H9 (cell line): ENCODE results near the gene TCFL5. TPM values are rescaled to one million over a fixed set of nuclear protein-coding genes. Genes with fewer than 3 reads are reported as not detected.

Source experiments
- DNase-seq: peaks from one replicate; pipeline ENCODE4 v3.0.0-alpha.2; 2017
- H2AFZ ChIP-seq: one replicate; pipeline ENCODE4 v1.6.1; 2013; ENCODE audit warnings: mild to moderate bottlenecking, low read length, control low read depth, moderate library complexity
- H2AK5ac ChIP-seq: 2 replicates; pipeline ENCODE4 v1.6.1; 2013; ENCODE audit warnings: low read length, control low read depth, mixed read lengths; ENCODE audit not compliant: insufficient read length
- H2BK120ac ChIP-seq: one replicate; pipeline ENCODE4 v1.6.1; 2013; ENCODE audit warnings: low read depth, mild to moderate bottlenecking, low read length, control low read depth, inconsistent platforms; ENCODE audit not compliant: poor library complexity, severe bottlenecking
- H2BK12ac ChIP-seq: 2 replicates; pipeline ENCODE4 v1.6.1; 2013; ENCODE audit warnings: low read length, control low read depth, mixed read lengths, low read depth; ENCODE audit not compliant: insufficient read length
- H2BK15ac ChIP-seq: 2 replicates; pipeline ENCODE4 v1.6.1; 2013; ENCODE audit warnings: low read depth, low read length, control low read depth
- H2BK20ac ChIP-seq: one replicate; pipeline ENCODE4 v1.6.1; 2013; ENCODE audit warnings: low read depth, mild to moderate bottlenecking, low read length, control low read depth, inconsistent platforms; ENCODE audit not compliant: poor library complexity, severe bottlenecking
- H2BK5ac ChIP-seq: 2 replicates; pipeline ENCODE4 v1.6.1; 2013; ENCODE audit warnings: low read length, control low read depth, mixed read lengths; ENCODE audit not compliant: insufficient read length
- H3K14ac ChIP-seq: 2 replicates; pipeline ENCODE4 v1.6.1; 2013; ENCODE audit warnings: low read length, control low read depth; ENCODE audit not compliant: insufficient read depth
- H3K18ac ChIP-seq: 2 replicates; pipeline ENCODE4 v1.6.1; 2013; ENCODE audit warnings: low read depth, mild to moderate bottlenecking, mixed read lengths, low read length, control low read depth; ENCODE audit not compliant: insufficient read length
- H3K23ac ChIP-seq: 2 replicates; pipeline ENCODE4 v1.6.1; 2013; ENCODE audit warnings: low read length, control low read depth, mixed read lengths, low read depth; ENCODE audit not compliant: insufficient read length
- H3K23me2 ChIP-seq: 2 replicates; pipeline ENCODE4 v1.6.1; 2013; ENCODE audit warnings: low read depth, mild to moderate bottlenecking, mixed read lengths, low read length, control low read depth; ENCODE audit not compliant: insufficient read length, poor library complexity, severe bottlenecking
- H3K27ac ChIP-seq: 2 replicates; pipeline ENCODE4 v1.5.1; 2013; ENCODE audit warnings: low read length, control low read depth, mixed read lengths, low read depth; ENCODE audit not compliant: insufficient read length
- H3K27me3 ChIP-seq: 2 replicates; pipeline ENCODE4 v1.6.1; 2013; ENCODE audit warnings: low read length, control low read depth, inconsistent platforms; ENCODE audit not compliant: insufficient read depth
- H3K4ac ChIP-seq: 2 replicates; pipeline ENCODE4 v1.6.1; 2013; ENCODE audit warnings: low read depth, mild to moderate bottlenecking, control low read depth, inconsistent platforms, low read length, moderate library complexity
- H3K4me1 ChIP-seq: 2 replicates; pipeline ENCODE4 v1.6.1; 2013; ENCODE audit warnings: low read length, control low read depth, inconsistent platforms; ENCODE audit not compliant: insufficient read depth
- H3K4me2 ChIP-seq: 2 replicates; pipeline ENCODE4 v1.6.1; 2013; ENCODE audit warnings: low read length, control low read depth, mixed read lengths; ENCODE audit not compliant: insufficient read length, insufficient read depth
- H3K56ac ChIP-seq: 2 replicates; pipeline ENCODE4 v1.6.1; 2013; ENCODE audit warnings: low read depth, mild to moderate bottlenecking, mixed read lengths, low read length, control low read depth; ENCODE audit not compliant: insufficient read length
- H3K79me1 ChIP-seq: 2 replicates; pipeline ENCODE4 v1.6.1; 2013; ENCODE audit warnings: low read depth, mild to moderate bottlenecking, moderate library complexity, low read length, control low read depth, inconsistent platforms; ENCODE audit not compliant: insufficient read depth, poor library complexity, severe bottlenecking
- H3K79me2 ChIP-seq: 2 replicates; pipeline ENCODE4 v1.6.1; 2013; ENCODE audit warnings: low read length, control low read depth, inconsistent platforms; ENCODE audit not compliant: insufficient read depth
- H3K9ac ChIP-seq: 2 replicates; pipeline ENCODE4 v1.6.1; 2013; ENCODE audit warnings: low read length, control low read depth, mixed read lengths; ENCODE audit not compliant: insufficient read length; ENCODE audit errors: extremely low read depth
- H3K9me3 ChIP-seq: one replicate; pipeline ENCODE4 v1.6.1; 2013; ENCODE audit warnings: low read depth, low read length, inconsistent platforms; ENCODE audit not compliant: control insufficient read depth
- H3T11ph ChIP-seq: one replicate; pipeline ENCODE4 v1.6.1; 2013; ENCODE audit warnings: mild to moderate bottlenecking, low read length, control low read depth, inconsistent platforms
- H4K20me1 ChIP-seq: one replicate; pipeline ENCODE4 v1.6.1; 2013; ENCODE audit not compliant: control insufficient read depth, insufficient read length, insufficient read depth
- H4K5ac ChIP-seq: 2 replicates; pipeline ENCODE4 v1.6.1; 2013; ENCODE audit warnings: low read depth, mild to moderate bottlenecking, mixed read lengths, low read length, control low read depth; ENCODE audit not compliant: insufficient read length
- H4K8ac ChIP-seq: replicated peaks from 2 replicates; pipeline ENCODE4 v1.6.1; 2013; ENCODE audit warnings: low read length, control low read depth, mixed read lengths, low read depth; ENCODE audit not compliant: insufficient read length
- H4K91ac ChIP-seq: 2 replicates; pipeline ENCODE4 v1.6.1; 2013; ENCODE audit warnings: low read depth, mild to moderate bottlenecking, moderate library complexity, mixed read lengths, low read length, control low read depth; ENCODE audit not compliant: insufficient read length
- H3K27ac Mint-ChIP-seq, 3 experiments: 2 replicates in 2 of 3; 3 replicates in 1 of 3; pipeline ENCODE4 v1.8.0; 2020 to 2021; ENCODE audit warnings: mixed read lengths in 3 of 3, mild to moderate bottlenecking in 1 of 3, moderate library complexity in 1 of 3
- H3K27me3 Mint-ChIP-seq: 2 replicates; pipeline ENCODE4 v1.8.0; 2021; ENCODE audit warnings: low read depth, mild to moderate bottlenecking, moderate library complexity, mixed read lengths
- H3K36me3 Mint-ChIP-seq, 3 experiments: 2 replicates in 2 of 3; 3 replicates in 1 of 3; pipeline ENCODE4 v1.8.0; 2020 to 2021; ENCODE audit warnings: low read depth in 3 of 3, mixed read lengths in 3 of 3; ENCODE audit not compliant: insufficient read depth in 1 of 3
- H3K4me1 Mint-ChIP-seq, 2 experiments: 2 replicates each; pipeline ENCODE4 v1.8.0; 2020; ENCODE audit warnings: mixed read lengths in 2 of 2
- H3K4me3 Mint-ChIP-seq, 2 experiments: 2 replicates in 1 of 2; 3 replicates in 1 of 2; pipeline ENCODE4 v1.8.0; 2020 to 2021; ENCODE audit warnings: mild to moderate bottlenecking in 2 of 2, mixed read lengths in 2 of 2, moderate library complexity in 1 of 2
- H3K9me3 Mint-ChIP-seq, 2 experiments: 2 replicates in 1 of 2; 3 replicates in 1 of 2; pipeline ENCODE4 v1.8.0; 2020; ENCODE audit warnings: mild to moderate bottlenecking in 2 of 2, mixed read lengths in 2 of 2, moderate library complexity in 1 of 2
- WGBS: extraction: QIAGEN DNeasy Blood & Tissue Kit; methylation state at CpG from one replicate; pipeline ENCODE4 v1.1.7; 2013; ENCODE audit warnings: missing lambda C conversion rate, low lambda C conversion rate, mixed read lengths; ENCODE audit not compliant: insufficient read length; ENCODE audit errors: extremely low coverage; 5-methylcytosine and 5-hydroxymethylcytosine counted together
- total RNA-seq: library from RNA; stranded (reverse); gene quantifications from 2 replicates; pipeline ENCODE4 v1.2.1, GENCODE V29; 2021
- TF ChIP-seq, protein P1 (sequence below): fragments of 200-600 bp; sonication (generic); conservative IDR thresholded peaks from 3 replicates; pipeline ENCODE4 v1.8.0; 2021; ENCODE audit warnings: antibody characterized with exemption, mild to moderate bottlenecking

TCFL5 gene
- total RNA-seq, 1 experiment from 2014 or later, result 16.4 TPM

DNA sequence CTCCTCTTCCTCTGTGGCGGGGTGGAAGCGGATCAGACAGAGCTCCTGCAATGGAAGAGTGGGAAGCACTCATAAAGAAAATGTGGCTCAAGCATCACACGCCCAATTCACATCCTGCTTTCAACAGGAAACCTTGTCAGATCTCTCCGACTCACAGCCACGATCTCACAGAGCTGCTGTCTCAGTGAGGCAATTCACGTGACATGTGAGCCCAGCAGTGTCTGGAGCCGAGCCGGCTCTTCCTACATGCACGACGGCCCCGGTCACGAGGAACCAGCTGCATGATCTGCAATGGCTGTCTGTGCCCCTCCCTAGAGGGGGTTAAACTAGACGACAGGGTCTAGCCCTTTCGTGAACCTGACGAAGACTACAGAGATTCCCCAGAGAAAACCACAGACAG, 29.5 kb upstream of the TCFL5 start:
- H2BK120ac ChIP-seq, result no peak overlapping the region
- H2BK15ac ChIP-seq, result no peak overlapping the region
- no peak overlapping the region for H2BK12ac ChIP-seq
- H3K4me3 Mint-ChIP-seq, result no peak overlapping the region
- H3K18ac ChIP-seq, result no peak overlapping the region
- H3K4me1 ChIP-seq, result no peaks in the 10 kb centered on the region
- no peaks in the 10 kb centered on the region for H3K9me3 Mint-ChIP-seq
- H3K79me2 ChIP-seq, result no peaks in the 10 kb centered on the region
- no peak overlapping the region for H2AFZ ChIP-seq
- TF ChIP-seq, protein P1, sequence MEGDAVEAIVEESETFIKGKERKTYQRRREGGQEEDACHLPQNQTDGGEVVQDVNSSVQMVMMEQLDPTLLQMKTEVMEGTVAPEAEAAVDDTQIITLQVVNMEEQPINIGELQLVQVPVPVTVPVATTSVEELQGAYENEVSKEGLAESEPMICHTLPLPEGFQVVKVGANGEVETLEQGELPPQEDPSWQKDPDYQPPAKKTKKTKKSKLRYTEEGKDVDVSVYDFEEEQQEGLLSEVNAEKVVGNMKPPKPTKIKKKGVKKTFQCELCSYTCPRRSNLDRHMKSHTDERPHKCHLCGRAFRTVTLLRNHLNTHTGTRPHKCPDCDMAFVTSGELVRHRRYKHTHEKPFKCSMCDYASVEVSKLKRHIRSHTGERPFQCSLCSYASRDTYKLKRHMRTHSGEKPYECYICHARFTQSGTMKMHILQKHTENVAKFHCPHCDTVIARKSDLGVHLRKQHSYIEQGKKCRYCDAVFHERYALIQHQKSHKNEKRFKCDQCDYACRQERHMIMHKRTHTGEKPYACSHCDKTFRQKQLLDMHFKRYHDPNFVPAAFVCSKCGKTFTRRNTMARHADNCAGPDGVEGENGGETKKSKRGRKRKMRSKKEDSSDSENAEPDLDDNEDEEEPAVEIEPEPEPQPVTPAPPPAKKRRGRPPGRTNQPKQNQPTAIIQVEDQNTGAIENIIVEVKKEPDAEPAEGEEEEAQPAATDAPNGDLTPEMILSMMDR, result no peak
- H3K4ac ChIP-seq, result no peak overlapping the region
- no peaks in the 10 kb centered on the region for H3K23me2 ChIP-seq
- H4K5ac ChIP-seq, result no peak overlapping the region
- H3K23ac ChIP-seq, result no peak overlapping the region
- no peak overlapping the region for H2AK5ac ChIP-seq
- no peaks in the 10 kb centered on the region for H3K27me3 ChIP-seq
- H3K4me2 ChIP-seq, result no peak overlapping the region
- no peaks in the 10 kb centered on the region for H4K20me1 ChIP-seq
- H2BK20ac ChIP-seq, result no peak overlapping the region
- no peak overlapping the region for H4K91ac ChIP-seq
- H3K56ac ChIP-seq, result no peak overlapping the region
- H2BK5ac ChIP-seq, result no peak overlapping the region
- H3K36me3 Mint-ChIP-seq, result peaks cover 70 to 99% (median 73%) of the 10 kb centered on the region in 3 experiments
- H3K9ac ChIP-seq, result no peak overlapping the region
- no peaks in the 10 kb centered on the region for H3K9me3 ChIP-seq
- H3K27ac Mint-ChIP-seq, result no peak overlapping the region
- no peaks in the 10 kb centered on the region for H3K79me1 ChIP-seq
- H3K4me1 Mint-ChIP-seq, result peaks cover 7 to 9% of the 10 kb centered on the region in 2 experiments; a peak in 3 of 4 replicates
- H3T11ph ChIP-seq, result no peak overlapping the region
- WGBS, result no CpG with 5 or more reads among the region's 15 CpGs
- H3K14ac ChIP-seq, result no peak overlapping the region
- no peak overlapping the region for H4K8ac ChIP-seq
- no peak overlapping the region for H3K27ac ChIP-seq
- DNase-seq, result no peak
- H3K27me3 Mint-ChIP-seq, result no peaks in the 10 kb centered on the region
